H1 (cell line): ENCODE results near the gene AP5S1.

Source experiments
- ATF3 ChIP-seq: IDR thresholded peaks from 2 replicates; pipeline ENCODE4 v1.6.1; 2011; ENCODE audit warnings: low read depth, mild to moderate bottlenecking, low read length; ENCODE audit not compliant: insufficient read depth
- CEBPB ChIP-seq: IDR thresholded peaks from 2 replicates; pipeline ENCODE4 v1.6.1; 2012; ENCODE audit warnings: low read depth, low read length
- CREB1 ChIP-seq: IDR thresholded peaks from 2 replicates; pipeline ENCODE4 v1.6.1; 2012; ENCODE audit warnings: inconsistent platforms
- CTCF ChIP-seq, 3 experiments: IDR thresholded peaks; 1 replicate in 2 of 3; 2 replicates in 1 of 3; pipeline versions ENCODE4 v1.5.1 to v1.6.1; 2011; ENCODE audit warnings: low read length in 3 of 3, mild to moderate bottlenecking in 3 of 3, inconsistent platforms in 2 of 3, low read depth in 1 of 3, moderate library complexity in 1 of 3; ENCODE audit not compliant: insufficient read depth in 1 of 3; ENCODE audit errors: control extremely low read depth in 1 of 3
- EP300 ChIP-seq, 2 experiments: IDR thresholded peaks; 1 replicate in 1 of 2; 2 replicates in 1 of 2; pipeline ENCODE4 v1.6.1; 2011 to 2012; ENCODE audit warnings: low read depth in 2 of 2, low read length in 2 of 2, mild to moderate bottlenecking in 2 of 2, borderline replicate concordance in 1 of 2, inconsistent platforms in 1 of 2, moderate library complexity in 1 of 2
- JUN ChIP-seq: IDR thresholded peaks from 2 replicates; pipeline ENCODE4 v1.6.1; 2011; ENCODE audit warnings: low read depth, mild to moderate bottlenecking, improper control_type of control experiment, low read length
- POLR2A ChIP-seq, 2 experiments: IDR thresholded peaks; 1 replicate in 1 of 2; 2 replicates in 1 of 2; pipeline ENCODE4 v1.6.1; 2011; ENCODE audit warnings: low read depth in 2 of 2, low read length in 2 of 2, mild to moderate bottlenecking in 2 of 2; ENCODE audit errors: control extremely low read depth in 1 of 2
- POLR2AphosphoS5 ChIP-seq: IDR thresholded peaks from 2 replicates; pipeline ENCODE4 v1.6.1; 2011; ENCODE audit warnings: low read depth, low read length
- RAD21 ChIP-seq, 2 experiments: IDR thresholded peaks in 1 of 2; conservative IDR thresholded peaks in 1 of 2; 2 replicates each; pipeline ENCODE4 v1.6.1; 2011; ENCODE audit warnings: low read depth in 2 of 2, low read length in 2 of 2, improper control_type of control experiment in 1 of 2, inconsistent platforms in 1 of 2, mild to moderate bottlenecking in 1 of 2, moderate library complexity in 1 of 2
- RXRA ChIP-seq: IDR thresholded peaks from 2 replicates; pipeline ENCODE4 v1.6.1; 2011; ENCODE audit warnings: low read depth, mild to moderate bottlenecking, low read length, moderate library complexity; ENCODE audit not compliant: insufficient read depth
- SP1 ChIP-seq: IDR thresholded peaks from 2 replicates; pipeline ENCODE4 v1.6.1; 2011; ENCODE audit warnings: low read depth, low read length
- SP4 ChIP-seq: IDR thresholded peaks from 2 replicates; pipeline ENCODE4 v1.6.1; 2012; ENCODE audit warnings: low read length, inconsistent platforms

DNA sequence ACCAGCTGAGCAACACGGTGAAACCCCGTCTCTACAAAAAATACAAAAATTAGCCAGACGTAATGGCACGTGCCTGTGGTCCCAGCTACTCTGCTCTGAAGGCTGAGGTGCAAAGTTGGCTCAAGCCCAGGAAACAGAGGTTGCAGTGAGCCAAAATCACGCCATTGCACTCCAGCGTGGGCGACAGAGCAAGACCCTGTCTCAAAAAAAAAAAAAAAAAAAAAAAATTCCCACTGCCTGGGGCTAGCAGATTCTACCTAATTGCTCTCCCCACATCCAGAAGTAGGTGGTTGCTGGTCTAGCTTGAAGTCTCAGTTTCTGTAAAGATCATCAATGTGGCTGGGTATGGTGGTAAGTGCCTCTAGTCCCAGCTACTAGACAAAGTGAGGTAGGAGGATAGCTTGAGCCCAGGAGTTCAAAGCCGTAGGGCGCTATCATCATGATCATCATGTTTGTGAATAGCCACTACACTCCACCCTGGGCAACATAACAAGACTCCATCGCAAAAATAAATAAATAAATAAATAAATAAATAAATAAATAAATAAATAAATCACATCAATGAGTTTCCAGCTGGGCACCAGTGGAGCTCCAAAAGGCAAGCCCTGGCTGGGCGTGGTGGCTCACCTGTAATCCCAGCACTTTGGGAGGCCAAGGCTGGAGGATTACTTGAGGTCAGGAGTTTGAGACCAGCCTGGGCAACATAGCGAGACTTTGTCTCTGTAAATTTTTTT is 6.3 kb upstream of the AP5S1 start:
- TF ChIP-seq POLR2A (IDR thresholded peaks at IDR 0.05; ENCODE audit: control extremely low read depth in 1 of 2, low read depth in 2 of 2, low read length in 2 of 2) (no peak), SP1 (no peak), RAD21 (IDR thresholded peaks at IDR 0.05 in 1 of 2, conservative IDR thresholded peaks at IDR 0.05 in 1 of 2; ENCODE audit: low read depth in 2 of 2, low read length in 2 of 2) (no peak), ATF3 (no peak), POLR2AphosphoS5 (no peak), CREB1 (no peak), SP4 (no peak), CTCF (IDR thresholded peaks at IDR 0.05; ENCODE audit: control extremely low read depth in 1 of 3, insufficient read depth in 1 of 3, low read depth in 1 of 3, low read length in 3 of 3) (no peak), JUN (no peak), CEBPB (no peak), EP300 (IDR thresholded peaks at IDR 0.05; ENCODE audit: borderline replicate concordance in 1 of 2, low read depth in 2 of 2, low read length in 2 of 2) (no peak), RXRA (no peak)
